WTC11 (cell line): ENCODE data around the gene GLYR1. TPM values are rescaled to one million over a fixed set of nuclear protein-coding genes. Genes with fewer than 3 reads are reported as not detected.

Experiments
- ATAC-seq: fragments of 200-7000 bp; cut with Tn5 transposase; 2 replicates; pipeline ENCODE4 v1.10.0; 2021; ENCODE audit warnings: mild to moderate bottlenecking, moderate library complexity
- CTCF ChIA-PET: fragments of 300-600 bp; sonication (Branson Sonifier 250); formaldehyde crosslinking; loops from one replicate; lab custom pipeline; 2021; ENCODE audit warnings: antibody characterized with exemption; lab: Charles Lee
- POLR2A ChIA-PET: fragments of 350-600 bp; sonication (Branson Sonifier 250); formaldehyde crosslinking; loops from one replicate; lab custom pipeline; 2021; ENCODE audit warnings: antibody characterized with exemption; lab: Charles Lee
- DNase-seq: peaks from one replicate; pipeline ENCODE4 v3.0.0; 2021; ENCODE audit warnings: low spot score
- H3K27ac Mint-ChIP-seq: 2 replicates; pipeline ENCODE4 v1.8.0; 2021; ENCODE audit warnings: mixed read lengths
- H3K27me3 Mint-ChIP-seq: 2 replicates; pipeline ENCODE4 v1.8.0; 2021; ENCODE audit warnings: low read depth, mild to moderate bottlenecking, moderate library complexity, mixed read lengths
- H3K36me3 Mint-ChIP-seq: 2 replicates; pipeline ENCODE4 v1.8.0; 2021; ENCODE audit warnings: mixed read lengths
- H3K4me1 Mint-ChIP-seq: 2 replicates; pipeline ENCODE4 v1.8.0; 2022; ENCODE audit warnings: mixed read lengths
- H3K4me3 Mint-ChIP-seq: 2 replicates; pipeline ENCODE4 v1.8.0; 2021; ENCODE audit warnings: mild to moderate bottlenecking, moderate library complexity, mixed read lengths
- H3K9me3 Mint-ChIP-seq: 2 replicates; pipeline ENCODE4 v1.8.0; 2021; ENCODE audit warnings: mixed read lengths
- EMX1 ChIP-seq: fragments of 250-450 bp; sonication (Bioruptor Pico); IDR thresholded peaks from 2 replicates; pipeline ENCODE4 v1.8.0; 2021; ENCODE audit warnings: mild to moderate bottlenecking
- ETV6 ChIP-seq: sonication (generic); formaldehyde crosslinking; IDR thresholded peaks from 2 replicates; pipeline ENCODE4 v1.8.1; 2022; ENCODE audit warnings: mild to moderate bottlenecking, missing genetic modification reagents
- GABPB1 ChIP-seq: sonication (generic); formaldehyde crosslinking; IDR thresholded peaks from 2 replicates; pipeline ENCODE4 v1.8.1; 2023; ENCODE audit warnings: mild to moderate bottlenecking, missing genetic modification reagents
- GRHL2 ChIP-seq: fragments of 250-450 bp; sonication (Bioruptor Pico); IDR thresholded peaks from 2 replicates; pipeline ENCODE4 v1.8.0; 2022; ENCODE audit warnings: mild to moderate bottlenecking, moderate library complexity; ENCODE audit not compliant: insufficient replicate concordance, severe bottlenecking
- KAT7 ChIP-seq: sonication (generic); formaldehyde crosslinking; IDR thresholded peaks from 2 replicates; pipeline ENCODE4 v1.8.1; 2023; ENCODE audit warnings: missing genetic modification reagents, mild to moderate bottlenecking, borderline replicate concordance
- MYBL2 ChIP-seq: sonication (generic); formaldehyde crosslinking; IDR thresholded peaks from 2 replicates; pipeline ENCODE4 v1.8.1; 2023; ENCODE audit warnings: mild to moderate bottlenecking, moderate library complexity, missing genetic modification reagents
- NFE2L1 ChIP-seq: sonication (generic); formaldehyde crosslinking; IDR thresholded peaks from 2 replicates; pipeline ENCODE4 v1.8.1; 2023; ENCODE audit warnings: missing genetic modification reagents
- NR2C2 ChIP-seq: sonication (generic); formaldehyde crosslinking; IDR thresholded peaks from 2 replicates; pipeline ENCODE4 v1.8.0; 2022; ENCODE audit warnings: mild to moderate bottlenecking, missing genetic modification reagents
- SMAD3 ChIP-seq: sonication (generic); formaldehyde crosslinking; IDR thresholded peaks from 2 replicates; pipeline ENCODE4 v1.8.0; 2022; ENCODE audit warnings: missing genetic modification reagents, mild to moderate bottlenecking, borderline replicate concordance
- ZNF416 ChIP-seq: fragments of 250-450 bp; sonication (Bioruptor Pico); IDR thresholded peaks from 2 replicates; pipeline ENCODE4 v1.9.0; 2021; ENCODE audit warnings: mild to moderate bottlenecking, inconsistent platforms
- total RNA-seq: library from RNA; stranded (reverse); gene quantifications from 3 replicates; pipeline ENCODE4 v1.2.3, GENCODE V29; 2021
- TF ChIP-seq, protein P1 (sequence below): sonication (generic); formaldehyde crosslinking; IDR thresholded peaks from 2 replicates; pipeline ENCODE4 v1.8.1; 2022; ENCODE audit warnings: mild to moderate bottlenecking, moderate library complexity, missing genetic modification reagents
- TF ChIP-seq, protein P2 (sequence below): sonication (generic); formaldehyde crosslinking; IDR thresholded peaks from 2 replicates; pipeline ENCODE4 v1.8.0; 2022; ENCODE audit warnings: mild to moderate bottlenecking, missing genetic modification reagents
- TF ChIP-seq, protein P3 (sequence below): sonication (generic); formaldehyde crosslinking; IDR thresholded peaks from 2 replicates; pipeline ENCODE4 v1.8.0; 2023; ENCODE audit warnings: missing genetic modification reagents
- TF ChIP-seq, protein P4 (sequence below): sonication (generic); formaldehyde crosslinking; IDR thresholded peaks from 2 replicates; pipeline ENCODE4 v1.8.1; 2023; ENCODE audit warnings: mild to moderate bottlenecking, missing genetic modification reagents, borderline replicate concordance
- TF ChIP-seq, protein P5 (sequence below): sonication (generic); formaldehyde crosslinking; IDR thresholded peaks from 2 replicates; pipeline ENCODE4 v1.8.0; 2023; ENCODE audit warnings: missing genetic modification reagents, mild to moderate bottlenecking, borderline replicate concordance
- TF ChIP-seq, protein P6 (sequence below): sonication (generic); formaldehyde crosslinking; IDR thresholded peaks from 2 replicates; pipeline ENCODE4 v1.8.1; 2023; ENCODE audit warnings: mild to moderate bottlenecking, moderate library complexity, missing genetic modification reagents
- TF ChIP-seq, protein P7 (sequence below): fragments of 250-450 bp; sonication (Bioruptor Pico); IDR thresholded peaks from 2 replicates; pipeline ENCODE4 v1.9.0; 2021; ENCODE audit warnings: mild to moderate bottlenecking

The GLYR1 gene
- total RNA-seq, 1 experiment from 2014 or later = 103 TPM

DNA sequence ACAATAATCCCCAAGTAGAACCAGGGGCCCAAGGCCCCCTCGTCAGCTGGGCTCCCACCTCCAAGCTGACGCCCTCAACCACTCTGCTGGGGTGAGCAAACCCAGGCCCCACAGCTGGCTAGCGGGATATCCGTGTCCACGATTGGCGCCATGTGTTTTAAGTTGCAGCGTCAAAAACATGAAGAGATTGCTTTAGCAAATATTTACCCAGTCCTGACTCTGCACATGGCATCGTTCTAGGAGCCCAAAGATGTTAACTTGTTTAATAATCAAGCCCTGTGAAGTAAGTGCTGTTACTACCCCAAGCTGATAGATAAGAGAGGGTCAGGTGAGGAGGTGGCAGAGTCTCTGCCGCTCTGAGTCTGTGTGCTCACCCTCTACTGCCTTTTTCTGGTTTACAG is 58.6 kb downstream of the GLYR1 start:
- ATAC-seq = no peak
- ChIA-PET POLR2A (interaction anchor here (1.7 kb wide), 1 partner anchor 14 kb away, joined by 7 read pairs; the partner anchor contains the start of gene ROGDI), CTCF (interaction anchor here (0.9 to 1.1 kb wide), 3 partner anchors 20 to 71 kb away, joined by 3 to 6 read pairs (median 5); partner anchors contain the start of genes ANKS3 and DNAAF8)
- TF ChIP-seq MYBL2 (CRISPR knock-in tag) (no peak), GABPB1 (CRISPR knock-in tag) (no peak), GRHL2 (no peak), ETV6 (CRISPR knock-in tag) (no peak), NFE2L1 (CRISPR knock-in tag) (no peak), ZNF416 (CRISPR knock-in tag) (no peak), EMX1 (CRISPR knock-in tag) (no peak), SMAD3 (CRISPR knock-in tag) (no peak), NR2C2 (CRISPR knock-in tag) (no peak), KAT7 (CRISPR knock-in tag) (no peak)
- TF ChIP-seq, protein P1, sequence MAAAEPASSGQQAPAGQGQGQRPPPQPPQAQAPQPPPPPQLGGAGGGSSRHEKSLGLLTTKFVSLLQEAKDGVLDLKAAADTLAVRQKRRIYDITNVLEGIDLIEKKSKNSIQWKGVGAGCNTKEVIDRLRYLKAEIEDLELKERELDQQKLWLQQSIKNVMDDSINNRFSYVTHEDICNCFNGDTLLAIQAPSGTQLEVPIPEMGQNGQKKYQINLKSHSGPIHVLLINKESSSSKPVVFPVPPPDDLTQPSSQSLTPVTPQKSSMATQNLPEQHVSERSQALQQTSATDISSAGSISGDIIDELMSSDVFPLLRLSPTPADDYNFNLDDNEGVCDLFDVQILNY = no peak
- TF ChIP-seq, protein P2, sequence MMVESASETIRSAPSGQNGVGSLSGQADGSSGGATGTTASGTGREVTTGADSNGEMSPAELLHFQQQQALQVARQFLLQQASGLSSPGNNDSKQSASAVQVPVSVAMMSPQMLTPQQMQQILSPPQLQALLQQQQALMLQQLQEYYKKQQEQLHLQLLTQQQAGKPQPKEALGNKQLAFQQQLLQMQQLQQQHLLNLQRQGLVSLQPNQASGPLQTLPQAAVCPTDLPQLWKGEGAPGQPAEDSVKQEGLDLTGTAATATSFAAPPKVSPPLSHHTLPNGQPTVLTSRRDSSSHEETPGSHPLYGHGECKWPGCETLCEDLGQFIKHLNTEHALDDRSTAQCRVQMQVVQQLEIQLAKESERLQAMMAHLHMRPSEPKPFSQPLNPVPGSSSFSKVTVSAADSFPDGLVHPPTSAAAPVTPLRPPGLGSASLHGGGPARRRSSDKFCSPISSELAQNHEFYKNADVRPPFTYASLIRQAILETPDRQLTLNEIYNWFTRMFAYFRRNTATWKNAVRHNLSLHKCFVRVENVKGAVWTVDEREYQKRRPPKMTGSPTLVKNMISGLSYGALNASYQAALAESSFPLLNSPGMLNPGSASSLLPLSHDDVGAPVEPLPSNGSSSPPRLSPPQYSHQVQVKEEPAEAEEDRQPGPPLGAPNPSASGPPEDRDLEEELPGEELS (CRISPR knock-in tag) = no peak
- TF ChIP-seq, protein P3, sequence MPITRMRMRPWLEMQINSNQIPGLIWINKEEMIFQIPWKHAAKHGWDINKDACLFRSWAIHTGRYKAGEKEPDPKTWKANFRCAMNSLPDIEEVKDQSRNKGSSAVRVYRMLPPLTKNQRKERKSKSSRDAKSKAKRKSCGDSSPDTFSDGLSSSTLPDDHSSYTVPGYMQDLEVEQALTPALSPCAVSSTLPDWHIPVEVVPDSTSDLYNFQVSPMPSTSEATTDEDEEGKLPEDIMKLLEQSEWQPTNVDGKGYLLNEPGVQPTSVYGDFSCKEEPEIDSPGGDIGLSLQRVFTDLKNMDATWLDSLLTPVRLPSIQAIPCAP (CRISPR knock-in tag) = no peak
- TF ChIP-seq, protein P4, sequence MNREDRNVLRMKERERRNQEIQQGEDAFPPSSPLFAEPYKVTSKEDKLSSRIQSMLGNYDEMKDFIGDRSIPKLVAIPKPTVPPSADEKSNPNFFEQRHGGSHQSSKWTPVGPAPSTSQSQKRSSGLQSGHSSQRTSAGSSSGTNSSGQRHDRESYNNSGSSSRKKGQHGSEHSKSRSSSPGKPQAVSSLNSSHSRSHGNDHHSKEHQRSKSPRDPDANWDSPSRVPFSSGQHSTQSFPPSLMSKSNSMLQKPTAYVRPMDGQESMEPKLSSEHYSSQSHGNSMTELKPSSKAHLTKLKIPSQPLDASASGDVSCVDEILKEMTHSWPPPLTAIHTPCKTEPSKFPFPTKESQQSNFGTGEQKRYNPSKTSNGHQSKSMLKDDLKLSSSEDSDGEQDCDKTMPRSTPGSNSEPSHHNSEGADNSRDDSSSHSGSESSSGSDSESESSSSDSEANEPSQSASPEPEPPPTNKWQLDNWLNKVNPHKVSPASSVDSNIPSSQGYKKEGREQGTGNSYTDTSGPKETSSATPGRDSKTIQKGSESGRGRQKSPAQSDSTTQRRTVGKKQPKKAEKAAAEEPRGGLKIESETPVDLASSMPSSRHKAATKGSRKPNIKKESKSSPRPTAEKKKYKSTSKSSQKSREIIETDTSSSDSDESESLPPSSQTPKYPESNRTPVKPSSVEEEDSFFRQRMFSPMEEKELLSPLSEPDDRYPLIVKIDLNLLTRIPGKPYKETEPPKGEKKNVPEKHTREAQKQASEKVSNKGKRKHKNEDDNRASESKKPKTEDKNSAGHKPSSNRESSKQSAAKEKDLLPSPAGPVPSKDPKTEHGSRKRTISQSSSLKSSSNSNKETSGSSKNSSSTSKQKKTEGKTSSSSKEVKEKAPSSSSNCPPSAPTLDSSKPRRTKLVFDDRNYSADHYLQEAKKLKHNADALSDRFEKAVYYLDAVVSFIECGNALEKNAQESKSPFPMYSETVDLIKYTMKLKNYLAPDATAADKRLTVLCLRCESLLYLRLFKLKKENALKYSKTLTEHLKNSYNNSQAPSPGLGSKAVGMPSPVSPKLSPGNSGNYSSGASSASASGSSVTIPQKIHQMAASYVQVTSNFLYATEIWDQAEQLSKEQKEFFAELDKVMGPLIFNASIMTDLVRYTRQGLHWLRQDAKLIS = no peak
- TF ChIP-seq, protein P5, sequence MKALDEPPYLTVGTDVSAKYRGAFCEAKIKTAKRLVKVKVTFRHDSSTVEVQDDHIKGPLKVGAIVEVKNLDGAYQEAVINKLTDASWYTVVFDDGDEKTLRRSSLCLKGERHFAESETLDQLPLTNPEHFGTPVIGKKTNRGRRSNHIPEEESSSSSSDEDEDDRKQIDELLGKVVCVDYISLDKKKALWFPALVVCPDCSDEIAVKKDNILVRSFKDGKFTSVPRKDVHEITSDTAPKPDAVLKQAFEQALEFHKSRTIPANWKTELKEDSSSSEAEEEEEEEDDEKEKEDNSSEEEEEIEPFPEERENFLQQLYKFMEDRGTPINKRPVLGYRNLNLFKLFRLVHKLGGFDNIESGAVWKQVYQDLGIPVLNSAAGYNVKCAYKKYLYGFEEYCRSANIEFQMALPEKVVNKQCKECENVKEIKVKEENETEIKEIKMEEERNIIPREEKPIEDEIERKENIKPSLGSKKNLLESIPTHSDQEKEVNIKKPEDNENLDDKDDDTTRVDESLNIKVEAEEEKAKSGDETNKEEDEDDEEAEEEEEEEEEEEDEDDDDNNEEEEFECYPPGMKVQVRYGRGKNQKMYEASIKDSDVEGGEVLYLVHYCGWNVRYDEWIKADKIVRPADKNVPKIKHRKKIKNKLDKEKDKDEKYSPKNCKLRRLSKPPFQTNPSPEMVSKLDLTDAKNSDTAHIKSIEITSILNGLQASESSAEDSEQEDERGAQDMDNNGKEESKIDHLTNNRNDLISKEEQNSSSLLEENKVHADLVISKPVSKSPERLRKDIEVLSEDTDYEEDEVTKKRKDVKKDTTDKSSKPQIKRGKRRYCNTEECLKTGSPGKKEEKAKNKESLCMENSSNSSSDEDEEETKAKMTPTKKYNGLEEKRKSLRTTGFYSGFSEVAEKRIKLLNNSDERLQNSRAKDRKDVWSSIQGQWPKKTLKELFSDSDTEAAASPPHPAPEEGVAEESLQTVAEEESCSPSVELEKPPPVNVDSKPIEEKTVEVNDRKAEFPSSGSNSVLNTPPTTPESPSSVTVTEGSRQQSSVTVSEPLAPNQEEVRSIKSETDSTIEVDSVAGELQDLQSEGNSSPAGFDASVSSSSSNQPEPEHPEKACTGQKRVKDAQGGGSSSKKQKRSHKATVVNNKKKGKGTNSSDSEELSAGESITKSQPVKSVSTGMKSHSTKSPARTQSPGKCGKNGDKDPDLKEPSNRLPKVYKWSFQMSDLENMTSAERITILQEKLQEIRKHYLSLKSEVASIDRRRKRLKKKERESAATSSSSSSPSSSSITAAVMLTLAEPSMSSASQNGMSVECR (CRISPR knock-in tag) = no peak
- TF ChIP-seq, protein P6, sequence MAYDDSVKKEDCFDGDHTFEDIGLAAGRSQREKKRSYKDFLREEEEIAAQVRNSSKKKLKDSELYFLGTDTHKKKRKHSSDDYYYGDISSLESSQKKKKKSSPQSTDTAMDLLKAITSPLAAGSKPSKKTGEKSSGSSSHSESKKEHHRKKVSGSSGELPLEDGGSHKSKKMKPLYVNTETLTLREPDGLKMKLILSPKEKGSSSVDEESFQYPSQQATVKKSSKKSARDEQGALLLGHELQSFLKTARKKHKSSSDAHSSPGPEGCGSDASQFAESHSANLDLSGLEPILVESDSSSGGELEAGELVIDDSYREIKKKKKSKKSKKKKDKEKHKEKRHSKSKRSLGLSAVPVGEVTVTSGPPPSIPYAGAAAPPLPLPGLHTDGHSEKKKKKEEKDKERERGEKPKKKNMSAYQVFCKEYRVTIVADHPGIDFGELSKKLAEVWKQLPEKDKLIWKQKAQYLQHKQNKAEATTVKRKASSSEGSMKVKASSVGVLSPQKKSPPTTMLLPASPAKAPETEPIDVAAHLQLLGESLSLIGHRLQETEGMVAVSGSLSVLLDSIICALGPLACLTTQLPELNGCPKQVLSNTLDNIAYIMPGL (CRISPR knock-in tag) = no peak
- TF ChIP-seq, protein P7, sequence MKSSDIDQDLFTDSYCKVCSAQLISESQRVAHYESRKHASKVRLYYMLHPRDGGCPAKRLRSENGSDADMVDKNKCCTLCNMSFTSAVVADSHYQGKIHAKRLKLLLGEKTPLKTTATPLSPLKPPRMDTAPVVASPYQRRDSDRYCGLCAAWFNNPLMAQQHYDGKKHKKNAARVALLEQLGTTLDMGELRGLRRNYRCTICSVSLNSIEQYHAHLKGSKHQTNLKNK (CRISPR knock-in tag) = no peak
- H3K9me3 Mint-ChIP-seq = no peaks in the 10 kb centered on the region
- no peak for DNase-seq
- no peak overlapping the region for H3K27ac Mint-ChIP-seq
- no peak overlapping the region for H3K4me3 Mint-ChIP-seq
- H3K27me3 Mint-ChIP-seq = no peaks in the 10 kb centered on the region; the same call in 1 of the 2 replicates
- peaks cover 14% of the 10 kb centered on the region for H3K4me1 Mint-ChIP-seq
- no peaks in the 10 kb centered on the region for H3K36me3 Mint-ChIP-seq
